DLD1 (cell line): ENCODE measurements around the gene KIF16B.

Experiments
- in situ Hi-C: cut with HindIII; loops from 2 replicates; pipeline ENCODE4 v1.10.0; 2017; ENCODE audit warnings: low sequenced_read_pairs

Gene KIF16B

GRCh38 chr20:16526433-16527380 lies 46.5 kb downstream of the KIF16B start:
- in situ Hi-C loops = no loop called here

DNA sequence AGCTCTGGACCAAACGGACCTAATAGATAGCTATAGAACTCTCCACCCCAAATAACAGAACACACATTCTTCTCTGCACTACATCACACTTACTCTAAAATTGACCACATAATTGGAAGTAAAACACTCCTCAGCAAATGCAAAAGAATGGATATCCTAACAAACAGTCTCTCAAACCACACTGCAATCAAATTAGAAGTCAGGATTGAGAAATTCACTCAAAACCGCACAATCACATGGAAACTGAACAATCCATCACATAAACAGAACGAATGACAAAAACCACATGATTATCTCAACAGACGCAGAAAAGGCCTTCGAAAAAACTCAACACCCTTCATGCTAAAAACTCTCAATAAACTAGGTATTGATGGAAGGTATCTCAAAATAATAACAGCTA lies 50.6 kb downstream of the KIF16B start:
- in situ Hi-C loops = loop anchor here (25.0 kb wide), 1 partner anchor 240 kb away; no protein-coding TSS in a partner anchor

DNA sequence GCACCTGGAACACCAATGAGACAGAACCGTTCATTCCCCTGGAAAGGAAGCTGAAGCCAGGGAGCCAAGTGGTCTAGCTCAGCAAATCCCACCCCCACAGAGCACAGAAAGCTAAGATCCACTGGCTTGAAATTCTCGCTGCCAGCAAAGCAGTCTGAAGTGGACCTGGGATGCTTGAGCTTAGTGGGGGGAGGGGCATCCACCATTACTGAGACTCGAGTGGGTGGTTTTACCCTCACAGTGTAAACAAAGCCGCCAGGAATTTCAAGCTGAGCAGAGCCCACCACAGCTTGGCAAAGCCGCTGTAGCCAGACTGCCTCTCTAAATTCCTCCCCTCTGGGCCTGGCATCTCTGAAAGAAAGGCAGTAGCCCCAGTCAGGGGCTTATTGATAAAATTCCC lies 53.1 kb downstream of the KIF16B start:
- in situ Hi-C loops = loop anchor here (25.0 kb wide), 1 partner anchor 242 kb away; no protein-coding TSS in a partner anchor

DNA sequence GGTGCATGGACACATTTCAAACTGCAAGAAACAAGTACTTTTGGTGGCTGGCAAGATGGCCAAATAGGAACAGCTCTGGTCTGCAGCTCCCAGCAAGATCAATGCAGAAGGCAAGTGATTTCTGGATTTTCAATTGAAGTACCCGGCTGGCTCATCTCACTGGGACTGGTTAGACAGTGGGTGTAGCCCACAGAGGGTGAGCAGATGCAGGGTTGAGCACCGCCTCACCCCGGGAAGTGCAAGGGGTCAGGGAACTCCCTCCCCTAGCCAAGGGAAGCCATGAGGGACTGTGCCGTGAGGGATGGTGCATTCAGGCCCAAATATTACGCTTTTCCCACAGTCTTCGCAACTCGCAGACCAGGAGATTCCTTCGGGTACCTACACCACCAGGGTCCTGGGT lies 53.6 kb downstream of the KIF16B start:
- in situ Hi-C loops = loop anchor here (25.0 kb wide), 1 partner anchor 243 kb away; no protein-coding TSS in a partner anchor

- in situ Hi-C loops = loop anchor here (25.0 kb wide), 1 partner anchor 244 kb away; no protein-coding TSS in a partner anchor
Observed at GRCh38 chr20:16518784-16519084, 54.5 kb downstream of the KIF16B start.

- in situ Hi-C loops = loop anchor here (25.0 kb wide), 1 partner anchor 244 kb away; no protein-coding TSS in a partner anchor
Observed at GRCh38 chr20:16517946-16518783, 55.1 kb downstream of the KIF16B start.

DNA sequence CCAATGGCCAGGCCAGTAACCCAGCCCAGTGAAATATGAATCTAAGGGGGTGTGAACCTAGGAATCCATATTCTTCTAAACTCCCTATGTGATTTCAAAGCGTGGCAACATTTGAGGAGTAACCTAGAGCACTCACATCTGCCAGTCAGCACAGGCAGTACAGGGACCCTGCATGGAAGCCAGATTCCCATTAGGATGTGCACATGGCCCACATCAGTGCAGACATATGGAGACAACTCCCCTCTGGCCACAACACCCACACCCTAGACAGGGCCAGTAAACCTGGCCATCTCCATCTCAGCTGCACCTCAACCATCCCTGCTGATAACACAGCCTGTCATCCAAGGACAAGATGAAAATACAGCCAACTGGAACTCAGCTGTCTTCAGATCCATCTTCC lies 56.5 kb downstream of the KIF16B start:
- in situ Hi-C loops = loop anchor here (25.0 kb wide), 1 partner anchor 246 kb away; no protein-coding TSS in a partner anchor

GRCh38 chr20:16515046-16515445 lies 58.2 kb downstream of the KIF16B start:
- in situ Hi-C loops = loop anchor here (25.0 kb wide), 1 partner anchor 247 kb away; no protein-coding TSS in a partner anchor

DNA sequence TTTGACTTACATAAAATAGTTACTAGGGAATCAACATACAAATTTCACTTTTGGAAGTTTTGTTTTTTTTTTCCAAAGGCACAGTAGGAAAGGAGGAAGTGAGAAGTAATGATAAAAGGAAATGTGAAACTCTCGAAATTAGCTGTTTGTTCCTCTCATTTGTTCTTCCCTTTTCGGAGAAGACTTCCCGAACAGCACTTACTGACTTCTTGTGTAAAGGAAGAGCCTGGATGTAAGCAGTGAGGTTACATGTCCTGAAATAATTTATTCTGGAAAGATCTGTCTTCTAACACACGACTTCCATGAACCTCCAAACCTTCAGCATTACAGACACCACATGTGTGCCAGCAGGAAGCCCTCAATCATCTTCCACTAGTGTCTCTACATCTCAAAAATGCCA lies 59.1 kb downstream of the KIF16B start:
- in situ Hi-C loops = loop anchor here (25.0 kb wide), 1 partner anchor 248 kb away; no protein-coding TSS in a partner anchor

DNA sequence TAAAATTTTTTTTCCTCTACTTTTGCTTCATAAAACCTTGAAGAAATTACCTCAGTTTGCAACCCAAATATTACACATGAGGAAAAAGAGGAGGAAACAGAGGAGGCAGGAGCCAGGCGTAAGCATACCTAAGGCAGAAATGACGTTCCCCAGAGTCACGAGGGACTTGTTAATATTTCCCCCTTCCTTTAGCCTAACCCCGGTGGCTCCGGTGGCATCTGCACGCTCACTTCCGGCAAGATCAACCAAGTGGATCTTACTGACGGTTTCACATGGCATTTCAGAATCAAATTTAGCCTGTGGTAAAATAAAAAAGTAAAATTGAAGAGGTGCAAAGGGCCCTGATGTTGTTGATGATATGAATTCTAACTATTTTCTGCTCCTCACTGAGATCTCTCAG lies 67.4 kb downstream of the KIF16B start:
- in situ Hi-C loops = loop anchor here (25.0 kb wide), 1 partner anchor 256 kb away; no protein-coding TSS in a partner anchor

DNA sequence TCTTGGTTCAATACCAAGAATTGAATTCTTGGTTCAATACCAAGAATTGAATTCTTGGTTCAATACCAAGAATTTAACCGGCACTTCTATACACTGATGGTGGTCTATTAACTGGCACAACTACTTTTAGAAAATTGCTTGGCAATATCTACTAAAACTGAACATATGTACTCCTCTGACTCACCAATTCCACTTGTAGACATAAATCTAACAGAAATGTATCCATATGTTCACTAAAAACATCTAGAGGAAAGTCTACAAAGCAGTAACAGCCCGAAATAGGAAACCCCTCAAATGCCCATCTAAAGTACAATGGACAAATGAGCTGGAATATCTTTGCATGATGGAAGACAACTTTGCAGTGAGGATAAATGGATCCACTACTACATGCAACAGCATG lies 71.9 kb downstream of the KIF16B start:
- in situ Hi-C loops = loop anchor here (25.0 kb wide), 1 partner anchor 261 kb away; no protein-coding TSS in a partner anchor

GRCh38 chr20:16500197-16500596 lies 73.1 kb downstream of the KIF16B start:
- in situ Hi-C loops = loop anchor here (25.0 kb wide), 1 partner anchor 262 kb away; no protein-coding TSS in a partner anchor

GRCh38 chr20:16498526-16499253 lies 74.6 kb downstream of the KIF16B start:
- in situ Hi-C loops = no loop called here

DNA sequence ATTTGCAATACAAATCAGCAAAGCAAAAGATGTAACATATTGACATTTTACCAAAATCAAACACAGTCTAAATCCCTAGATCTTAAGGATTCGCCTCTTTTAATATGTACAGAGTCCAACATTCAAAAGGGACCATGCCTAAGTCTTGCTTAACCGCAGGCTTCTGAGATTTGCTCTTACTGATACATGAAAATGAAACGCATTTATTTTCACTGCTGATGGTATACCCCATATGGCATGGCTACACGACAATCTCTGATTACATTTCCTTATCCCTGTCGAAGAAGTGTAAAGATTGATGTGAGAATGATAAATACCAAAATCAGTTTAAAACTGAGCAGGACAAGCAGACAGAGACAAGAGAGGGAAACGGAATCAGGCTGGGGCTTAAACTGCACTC lies 75.4 kb downstream of the KIF16B start:
- in situ Hi-C loops = no loop called here

DNA sequence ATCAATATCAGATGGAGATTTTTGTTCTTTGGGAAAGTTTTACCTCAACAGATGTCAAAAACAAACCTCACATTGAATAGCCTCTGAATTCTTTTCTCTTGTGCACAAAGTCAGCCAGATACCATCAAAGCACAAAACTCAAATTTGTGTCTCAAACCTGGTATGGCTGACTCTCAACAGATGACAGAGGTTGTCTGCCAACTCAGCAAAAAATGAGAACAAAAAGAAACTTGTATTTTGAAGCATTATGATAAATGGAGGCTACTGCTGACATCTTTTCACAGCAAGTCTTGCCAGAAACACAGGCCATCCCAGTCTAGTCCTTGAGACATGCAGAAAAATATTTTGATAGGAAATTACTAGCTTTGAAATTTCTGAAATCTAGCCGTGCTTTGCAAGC lies 79.8 kb downstream of the KIF16B start:
- in situ Hi-C loops = no loop called here

- in situ Hi-C loops = no loop called here
Observed at GRCh38 chr20:16491294-16491905, 81.8 kb downstream of the KIF16B start.

GRCh38 chr20:16490696-16491095 lies 82.6 kb downstream of the KIF16B start:
- in situ Hi-C loops = no loop called here

- in situ Hi-C loops = no loop called here
Observed at GRCh38 chr20:16488616-16489015, 84.6 kb downstream of the KIF16B start.

GRCh38 chr20:16488086-16488485 lies 85.2 kb downstream of the KIF16B start:
- in situ Hi-C loops = no loop called here

DNA sequence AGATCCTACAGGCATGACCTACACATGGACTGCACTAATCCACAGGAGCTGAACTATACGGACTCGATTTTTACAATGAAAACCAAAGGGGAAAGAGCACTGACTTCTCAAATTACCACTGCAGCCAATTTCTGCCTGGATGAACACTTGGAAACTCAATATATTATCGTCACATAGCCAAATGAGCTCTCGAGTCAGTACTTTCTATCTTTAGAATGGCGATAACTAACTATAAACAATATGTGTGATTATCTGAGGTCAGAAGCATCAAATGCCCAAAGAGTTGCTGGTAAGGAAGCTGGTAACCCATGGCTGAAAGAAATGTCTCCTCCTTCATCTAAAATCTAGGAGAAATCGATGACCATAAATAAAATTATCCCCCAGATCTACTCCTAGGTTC lies 86.7 kb downstream of the KIF16B start:
- in situ Hi-C loops = no loop called here
